B cell (primary cell): Measurements from ENCODE around the gene CYFIP1. TPM values are rescaled to one million over a fixed set of nuclear protein-coding genes. Genes with fewer than 3 reads are reported as not detected.

Experiments
- ATAC-seq: fragments of 200-7000 bp; cut with Tn5 transposase; one replicate; pipeline ENCODE4 v1.10.0; 2021; ENCODE audit warnings: low read depth, mild to moderate bottlenecking, moderate number of reproducible peaks, moderate library complexity
- CTCF ChIA-PET: fragments of 350-600 bp; sonication (Branson Sonifier 250); formaldehyde crosslinking; loops from one replicate; lab custom pipeline; 2021; ENCODE audit warnings: antibody characterized with exemption, inconsistent platforms; lab: Charles Lee
- POLR2A ChIA-PET: fragments of 350-600 bp; sonication (Branson Sonifier 250); formaldehyde crosslinking; loops from one replicate; lab custom pipeline; 2021; ENCODE audit warnings: antibody characterized with exemption; lab: Charles Lee
- DNase-seq: peaks from one replicate; pipeline ENCODE4 v3.0.0; 2013
- H2AFZ ChIP-seq: 2 replicates; pipeline ENCODE4 v1.6.1; 2012; ENCODE audit warnings: mild to moderate bottlenecking, low read depth, low read length; ENCODE audit not compliant: insufficient read depth, poor library complexity, severe bottlenecking
- H3K27ac ChIP-seq, 2 donors: 1 replicate in 1 of 2; 2 replicates in 1 of 2; pipeline ENCODE4 v1.5.1; 2012 to 2013; ENCODE audit warnings: low read length in 2 of 2, mild to moderate bottlenecking in 2 of 2, moderate library complexity in 1 of 2
- H3K27me3 ChIP-seq, 4 experiments: fragments of 200-600 bp in 1 of 4; sonication (generic) in 1 of 4; replicated peaks in 1 of 4; 1 replicate in 2 of 4; 2 replicates in 2 of 4; pipeline versions ENCODE4 v1.6.1 to v1.7.0; 2013 to 2016; ENCODE audit warnings: low read length in 3 of 4, mild to moderate bottlenecking in 2 of 4, mixed read lengths in 1 of 4, moderate library complexity in 1 of 4; ENCODE audit not compliant: insufficient read depth in 4 of 4, control insufficient read depth in 3 of 4; ENCODE audit errors: control extremely low read depth in 1 of 4
- H3K36me3 ChIP-seq, 2 experiments: replicated peaks in 1 of 2; 1 replicate in 1 of 2; 2 replicates in 1 of 2; pipeline versions ENCODE4 v1.6.1 to v1.7.1; 2013; ENCODE audit warnings: low read length in 1 of 2; ENCODE audit not compliant: insufficient read depth in 2 of 2, control insufficient read depth in 1 of 2; ENCODE audit errors: control extremely low read depth in 1 of 2, extremely low read depth in 1 of 2
- H3K4me1 ChIP-seq, 2 donors: fragments of 200-600 bp in 1 of 2; sonication (generic) in 1 of 2; 1 replicate in 1 of 2; 2 replicates in 1 of 2; pipeline versions ENCODE4 v1.5.1 to v1.6.1; 2013 to 2017; ENCODE audit warnings: low read length in 2 of 2; ENCODE audit not compliant: control insufficient read depth in 2 of 2, insufficient read depth in 2 of 2
- H3K4me2 ChIP-seq: replicated peaks from 2 replicates; pipeline ENCODE3; 2012; ENCODE audit warnings: mild to moderate bottlenecking, low read depth, low read length; ENCODE audit not compliant: poor library complexity, severe bottlenecking
- H3K4me3 ChIP-seq, 5 experiments: fragments of 200-600 bp in 1 of 5; sonication (generic) in 1 of 5; 1 replicate in 3 of 5; 2 replicates in 2 of 5; pipeline versions ENCODE4 v1.5.1 to v1.7.0; 2011 to 2016; ENCODE audit warnings: low read length in 4 of 5, mild to moderate bottlenecking in 4 of 5, low read depth in 2 of 5, control low read depth in 1 of 5, moderate library complexity in 1 of 5; ENCODE audit not compliant: insufficient read depth in 1 of 5; ENCODE audit errors: control extremely low read depth in 1 of 5, extremely low read depth in 1 of 5
- H3K79me2 ChIP-seq: fragments of 200-600 bp; sonication (generic); one replicate; pipeline ENCODE4 v1.6.0; 2016; ENCODE audit warnings: low read length; ENCODE audit not compliant: control insufficient read depth, insufficient read depth
- H3K9ac ChIP-seq: fragments of 200-600 bp; sonication (generic); 2 replicates; pipeline ENCODE4 v1.6.1; 2017; ENCODE audit warnings: mild to moderate bottlenecking, low read length, moderate library complexity
- H3K9me3 ChIP-seq, 3 donors: one replicate each; pipeline versions ENCODE4 v1.6.1 to v1.7.1; 2013; ENCODE audit warnings: low read length in 2 of 3; ENCODE audit not compliant: control insufficient read depth in 2 of 3, insufficient read depth in 1 of 3; ENCODE audit errors: control extremely low read depth in 1 of 3
- H4K20me1 ChIP-seq: 2 replicates; pipeline ENCODE4 v1.6.0; 2012; ENCODE audit warnings: mild to moderate bottlenecking, low read length; ENCODE audit not compliant: insufficient read depth, control insufficient read depth, poor library complexity, severe bottlenecking
- H3K27ac Mint-ChIP-seq: one replicate; pipeline ENCODE4 v1.8.0; 2021; ENCODE audit warnings: mixed read lengths
- H3K27me3 Mint-ChIP-seq: one replicate; pipeline ENCODE4 v1.8.0; 2021; ENCODE audit warnings: mixed read lengths
- H3K4me1 Mint-ChIP-seq: one replicate; pipeline ENCODE4 v1.8.0; 2021; ENCODE audit warnings: mixed read lengths
- H3K4me3 Mint-ChIP-seq: one replicate; pipeline ENCODE4 v1.8.0; 2021; ENCODE audit warnings: mixed read lengths
- H3K9me3 Mint-ChIP-seq: one replicate; pipeline ENCODE4 v1.8.0; 2022; ENCODE audit warnings: mixed read lengths; ENCODE audit not compliant: insufficient read depth
- CTCF ChIP-seq: fragments of 200-600 bp; IDR thresholded peaks from one replicate; pipeline ENCODE4 v1.8.0; 2022; ENCODE audit warnings: antibody characterized with exemption, mild to moderate bottlenecking
- EZH2 ChIP-seq: IDR thresholded peaks from 2 replicates; pipeline ENCODE4 v1.6.1; 2012; ENCODE audit warnings: borderline replicate concordance, low read depth, mild to moderate bottlenecking, moderate library complexity, low read length; ENCODE audit not compliant: insufficient read depth, poor library complexity, severe bottlenecking
- WGBS: methylation state at CpG from one replicate; pipeline ENCODE4 v1.1.5; 2013; ENCODE audit warnings: missing lambda C conversion rate; ENCODE audit not compliant: insufficient coverage; 5-methylcytosine and 5-hydroxymethylcytosine counted together
- intact Hi-C: fragments of 100-400 bp; cut with micrococcal nuclease; formaldehyde crosslinking; loops from one replicate; pipeline ENCODE4 v1.10.0; 2022
- polyA plus RNA-seq: library from polyadenylated mRNA; depleted of rRNA; stranded (reverse); fragments of >200 nt; gene quantifications from 2 replicates; pipeline ENCODE4 v1.2.3, GENCODE V29; 2012
- total RNA-seq, 2 donors: library from RNA; stranded (reverse); fragments of 120-200 nt in 1 of 2; gene quantifications; 1 replicate in 1 of 2; 2 replicates in 1 of 2; pipeline versions ENCODE4 v1.2.3 to v1.2.4, GENCODE V29; 2013 to 2022

The CYFIP1 gene
- total and polyA plus RNA-seq, 2 donors (not counting 1 experiment from before 2014, with no cell fraction given): 6.2 to 13.5 TPM

DNA sequence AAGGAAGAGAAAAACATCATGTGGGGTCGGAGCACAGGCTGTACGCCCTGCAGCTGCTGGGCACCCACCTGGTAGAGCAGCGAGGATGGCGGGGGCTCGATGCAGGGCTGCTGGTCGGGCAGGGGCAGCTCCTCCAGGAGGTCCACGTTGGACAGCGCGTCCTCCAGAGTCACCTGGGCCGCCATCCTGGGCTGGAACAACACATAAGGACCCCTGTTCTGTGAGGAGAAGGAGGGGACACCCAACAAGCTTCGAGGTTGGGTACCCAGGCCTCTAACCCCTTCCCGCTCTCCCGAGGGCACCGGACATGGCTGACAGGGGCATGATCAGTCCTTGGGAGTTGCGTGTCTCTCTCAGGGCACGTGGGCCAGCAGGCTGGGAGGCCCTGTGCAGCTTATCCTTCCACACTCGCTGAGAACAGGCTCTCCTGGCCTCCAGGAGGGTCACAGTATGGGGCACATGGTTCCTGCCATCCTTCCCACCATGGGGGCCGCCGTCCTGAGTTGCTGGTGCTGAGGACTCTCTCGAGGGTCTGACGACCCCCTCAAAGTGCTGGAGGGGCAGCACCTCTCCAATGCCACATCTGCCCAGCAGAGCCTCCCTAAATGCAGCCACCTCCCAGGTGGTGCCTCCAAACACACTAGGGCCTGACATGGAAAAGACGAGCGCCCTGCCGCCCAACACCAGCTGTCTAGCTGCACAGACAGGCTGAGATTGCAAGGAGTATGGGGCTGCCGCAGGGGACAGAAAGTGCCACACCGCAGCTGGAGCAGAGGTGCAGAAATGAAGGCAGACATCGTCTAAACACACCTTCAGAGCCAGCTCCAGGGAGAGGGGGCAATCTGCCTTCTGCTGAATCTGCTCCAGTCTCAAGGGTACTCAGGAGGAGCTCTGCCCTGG, 32.8 kb downstream of the CYFIP1 start:
- DNase-seq (no peak), ATAC-seq (no peak)
- Mint-ChIP-seq H3K27me3 (peaks cover 8% of the 10 kb centered on the region), H3K9me3 (no peaks in the 10 kb centered on the region), H3K4me3 (no peak overlapping the region), H3K4me1 (peaks cover 14% of the 10 kb centered on the region), H3K27ac (no peak overlapping the region)
- H3K27ac ChIP-seq: no peak overlapping the region
- no peaks in the 10 kb centered on the region for H3K79me2 ChIP-seq
- CTCF ChIA-PET: no interaction called here
- H3K4me3 ChIP-seq: no peak overlapping the region
- POLR2A ChIA-PET: no interaction called here
- peaks cover 0 to 3% (median 1%) of the 10 kb centered on the region in 4 experiments for H3K27me3 ChIP-seq
- H3K4me1 ChIP-seq: no peaks in the 10 kb centered on the region
- no peaks in the 10 kb centered on the region for H4K20me1 ChIP-seq
- no peak overlapping the region for H2AFZ ChIP-seq
- no peaks in the 10 kb centered on the region for H3K36me3 ChIP-seq
- no peak for TF ChIP-seq CTCF
- no peak for TF ChIP-seq EZH2
- H3K9ac ChIP-seq: no peak overlapping the region
- 91% methylated on average over 25 of the region's 27 CpGs for WGBS
- no peaks in the 10 kb centered on the region for H3K9me3 ChIP-seq
- intact Hi-C loops: no loop called here
- H3K4me2 ChIP-seq: no peak overlapping the region

DNA sequence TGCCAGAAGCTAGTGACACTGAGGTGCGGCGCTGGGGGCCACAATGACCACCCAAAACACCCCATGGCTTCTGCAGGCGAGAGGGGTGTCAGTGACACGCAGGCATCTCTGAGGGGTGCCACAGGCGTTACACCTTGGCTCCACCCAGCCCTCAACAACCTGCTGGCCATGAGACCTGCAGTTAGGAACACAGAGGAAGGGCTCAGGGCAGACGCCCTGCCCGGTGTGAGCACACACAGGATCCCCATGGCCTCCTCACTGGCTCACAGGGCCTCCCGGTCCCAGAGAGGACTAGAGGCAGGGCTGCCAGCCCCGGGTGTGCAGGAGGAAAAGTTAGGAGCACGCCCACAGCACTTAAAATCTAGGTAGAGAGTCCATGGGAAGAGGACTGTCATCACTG, 35.1 kb downstream of the CYFIP1 start:
- Histone ChIP-seq H3K4me1 (no peaks in the 10 kb centered on the region), H3K79me2 (no peaks in the 10 kb centered on the region), H3K9me3 (no peaks in the 10 kb centered on the region), H3K27ac (no peak overlapping the region), H3K36me3 (no peaks in the 10 kb centered on the region), H3K27me3 (peaks cover 0 to 3% (median 1%) of the 10 kb centered on the region in 4 experiments), H3K9ac (no peak overlapping the region), H2AFZ (no peak overlapping the region), H3K4me2 (no peak overlapping the region), H4K20me1 (no peaks in the 10 kb centered on the region), H3K4me3 (no peak overlapping the region)
- peaks cover 8% of the 10 kb centered on the region for H3K27me3 Mint-ChIP-seq
- ATAC-seq (no peak), DNase-seq (no peak)
- no peak overlapping the region for H3K27ac Mint-ChIP-seq
- H3K4me1 Mint-ChIP-seq: peaks cover 14% of the 10 kb centered on the region
- WGBS: 96% methylated on average over 10 of the region's 10 CpGs
- H3K4me3 Mint-ChIP-seq: no peak overlapping the region
- intact Hi-C loops: no loop called here
- no peak for TF ChIP-seq EZH2
- no peak for TF ChIP-seq CTCF
- POLR2A ChIA-PET: no interaction called here
- H3K9me3 Mint-ChIP-seq: no peaks in the 10 kb centered on the region
- CTCF ChIA-PET: no interaction called here
